Astrocyte (in vitro differentiated cells and primary cell): ENCODE measurements around the gene FER1L5. TPM values are rescaled to one million over a fixed set of nuclear protein-coding genes. Genes with fewer than 3 reads are reported as not detected.

Source experiments
- DNase-seq: peaks from one replicate; pipeline ENCODE4 v3.0.0-alpha.2; 2010; ENCODE audit warnings: low read depth
- FAIRE-seq: peaks from 2 replicates; lab custom pipeline; 2011; peaks lifted over from hg19 to GRCh38; lab: Jason Lieb, UNC
- H2AFZ ChIP-seq: 2 replicates; pipeline ENCODE4 v1.6.0; 2012; ENCODE audit warnings: low read depth, low read length, inconsistent platforms
- H3K27ac ChIP-seq: 2 replicates; pipeline ENCODE4 v1.5.1; 2011; ENCODE audit warnings: low read depth, low read length, inconsistent platforms
- H3K27me3 ChIP-seq: 2 replicates; pipeline ENCODE4 v1.6.0; 2011; ENCODE audit warnings: low read length, inconsistent platforms; ENCODE audit not compliant: insufficient read depth
- H3K36me3 ChIP-seq: 2 replicates; pipeline ENCODE4 v1.5.1; 2011; ENCODE audit warnings: low read length, inconsistent platforms; ENCODE audit not compliant: insufficient read depth
- H3K4me1 ChIP-seq: 2 replicates; pipeline ENCODE4 v1.5.1; 2011; ENCODE audit warnings: low read length, inconsistent platforms; ENCODE audit not compliant: insufficient read depth
- H3K4me2 ChIP-seq: 2 replicates; pipeline ENCODE4 v1.6.0; 2012; ENCODE audit warnings: low read length, inconsistent platforms
- H3K4me3 ChIP-seq: 2 replicates; pipeline ENCODE4 v1.5.1; 2011; ENCODE audit warnings: low read depth, mild to moderate bottlenecking, low read length, inconsistent platforms; ENCODE audit not compliant: insufficient read depth
- H3K79me2 ChIP-seq: 2 replicates; pipeline ENCODE4 v1.6.0; 2012; ENCODE audit warnings: mild to moderate bottlenecking, low read length, inconsistent platforms; ENCODE audit not compliant: insufficient read depth
- H3K9ac ChIP-seq: 2 replicates; pipeline ENCODE4 v1.6.0; 2012; ENCODE audit warnings: mild to moderate bottlenecking, low read length, inconsistent platforms
- H3K9me3 ChIP-seq: 2 replicates; pipeline ENCODE4 v1.5.1; 2012; ENCODE audit warnings: low read depth, mild to moderate bottlenecking, low read length, inconsistent platforms; ENCODE audit not compliant: insufficient read depth
- H4K20me1 ChIP-seq: 2 replicates; pipeline ENCODE4 v1.6.0; 2012; ENCODE audit warnings: low read length, inconsistent platforms; ENCODE audit not compliant: insufficient read depth
- H3K27ac Mint-ChIP-seq: one replicate; pipeline ENCODE4 v1.8.0; 2021; ENCODE audit warnings: mild to moderate bottlenecking, mixed read lengths; ENCODE audit not compliant: unreplicated experiment
- H3K27me3 Mint-ChIP-seq: one replicate; pipeline ENCODE4 v1.8.0; 2021; ENCODE audit warnings: low read depth, mixed read lengths; ENCODE audit not compliant: unreplicated experiment
- H3K36me3 Mint-ChIP-seq: one replicate; pipeline ENCODE4 v1.8.0; 2021; ENCODE audit warnings: low read depth, mixed read lengths; ENCODE audit not compliant: unreplicated experiment
- H3K4me1 Mint-ChIP-seq: one replicate; pipeline ENCODE4 v1.8.0; 2021; ENCODE audit warnings: low read depth, mixed read lengths; ENCODE audit not compliant: unreplicated experiment
- H3K4me3 Mint-ChIP-seq: one replicate; pipeline ENCODE4 v1.8.0; 2021; ENCODE audit warnings: mild to moderate bottlenecking, moderate library complexity, mixed read lengths; ENCODE audit not compliant: unreplicated experiment
- H3K9me3 Mint-ChIP-seq: one replicate; pipeline ENCODE4 v1.8.0; 2021; ENCODE audit warnings: mild to moderate bottlenecking, mixed read lengths; ENCODE audit not compliant: unreplicated experiment
- EZH2 ChIP-seq: IDR thresholded peaks from 2 replicates; pipeline ENCODE4 v1.6.1; 2012; ENCODE audit warnings: mild to moderate bottlenecking, low read length, inconsistent platforms; ENCODE audit not compliant: insufficient read depth
- total RNA-seq: library from RNA; stranded (reverse); gene quantifications from 2 replicates; pipeline ENCODE4 v1.2.1, GENCODE V29; 2021
- TF ChIP-seq, protein P1 (sequence below): IDR thresholded peaks from 2 replicates; pipeline ENCODE4 v1.5.1; 2011; ENCODE audit warnings: low read depth, mild to moderate bottlenecking, inconsistent platforms, low read length, moderate library complexity; ENCODE audit not compliant: insufficient read depth

The FER1L5 gene
- total RNA-seq, 1 donor from 2014 or later = 0.16 TPM

DNA sequence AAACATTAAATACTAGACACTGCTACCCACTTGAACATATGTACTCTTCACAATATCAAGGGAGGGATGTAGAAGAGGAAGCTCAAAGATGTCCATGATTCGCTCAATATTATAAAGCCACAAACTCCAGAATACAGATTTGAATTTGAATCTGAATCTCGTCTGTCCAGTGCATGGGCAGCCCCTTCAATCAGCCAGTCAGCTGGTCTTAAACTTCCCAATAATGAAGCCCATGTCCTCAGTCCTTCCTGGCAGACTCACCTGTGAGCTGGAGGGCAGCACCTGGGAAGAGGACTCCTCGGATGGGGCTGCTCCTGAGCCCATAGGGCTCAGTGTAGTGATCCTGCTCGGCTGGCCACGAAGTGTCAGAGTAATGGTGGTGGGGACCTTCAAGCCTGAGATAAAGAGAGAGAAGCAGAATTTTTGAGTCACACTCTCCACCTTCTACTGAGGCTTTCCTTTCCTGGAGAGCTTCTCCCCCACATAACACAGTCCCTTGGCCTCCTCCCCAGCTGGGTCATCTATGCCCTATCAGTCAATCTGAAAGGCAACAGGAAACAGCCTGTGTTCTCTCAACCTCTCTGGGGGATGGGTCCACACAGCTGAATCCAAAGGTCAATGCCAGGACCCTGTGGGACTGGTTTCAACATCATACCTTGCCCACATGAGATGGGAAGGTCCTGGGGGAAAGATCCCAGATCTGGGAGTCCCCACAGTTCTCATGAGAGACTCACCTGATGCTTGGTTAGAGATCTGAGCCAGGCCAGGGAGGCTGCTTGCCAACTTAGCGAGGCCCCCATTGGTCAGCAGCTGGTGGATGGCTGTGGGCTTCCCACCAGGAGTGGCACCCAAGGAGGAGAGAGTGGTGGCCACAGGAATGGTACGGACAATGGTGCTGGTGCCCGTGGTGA is 40.9 kb upstream of the FER1L5 start:
- H3K9me3 ChIP-seq = no peaks in the 10 kb centered on the region
- peaks cover 33% of the 10 kb centered on the region for H3K36me3 Mint-ChIP-seq
- H3K36me3 ChIP-seq = peaks cover 73% of the 10 kb centered on the region
- no peaks in the 10 kb centered on the region for H3K27me3 Mint-ChIP-seq
- H3K27ac Mint-ChIP-seq = no peak overlapping the region
- no peak overlapping the region for H2AFZ ChIP-seq
- no peak overlapping the region for H3K4me3 ChIP-seq
- H3K9me3 Mint-ChIP-seq = no peaks in the 10 kb centered on the region
- no peak overlapping the region for H3K27ac ChIP-seq
- FAIRE-seq (no peak), DNase-seq (no peak)
- no peaks in the 10 kb centered on the region for H3K4me1 ChIP-seq
- H3K4me2 ChIP-seq = no peak overlapping the region
- no peak for TF ChIP-seq EZH2
- TF ChIP-seq, protein P1, sequence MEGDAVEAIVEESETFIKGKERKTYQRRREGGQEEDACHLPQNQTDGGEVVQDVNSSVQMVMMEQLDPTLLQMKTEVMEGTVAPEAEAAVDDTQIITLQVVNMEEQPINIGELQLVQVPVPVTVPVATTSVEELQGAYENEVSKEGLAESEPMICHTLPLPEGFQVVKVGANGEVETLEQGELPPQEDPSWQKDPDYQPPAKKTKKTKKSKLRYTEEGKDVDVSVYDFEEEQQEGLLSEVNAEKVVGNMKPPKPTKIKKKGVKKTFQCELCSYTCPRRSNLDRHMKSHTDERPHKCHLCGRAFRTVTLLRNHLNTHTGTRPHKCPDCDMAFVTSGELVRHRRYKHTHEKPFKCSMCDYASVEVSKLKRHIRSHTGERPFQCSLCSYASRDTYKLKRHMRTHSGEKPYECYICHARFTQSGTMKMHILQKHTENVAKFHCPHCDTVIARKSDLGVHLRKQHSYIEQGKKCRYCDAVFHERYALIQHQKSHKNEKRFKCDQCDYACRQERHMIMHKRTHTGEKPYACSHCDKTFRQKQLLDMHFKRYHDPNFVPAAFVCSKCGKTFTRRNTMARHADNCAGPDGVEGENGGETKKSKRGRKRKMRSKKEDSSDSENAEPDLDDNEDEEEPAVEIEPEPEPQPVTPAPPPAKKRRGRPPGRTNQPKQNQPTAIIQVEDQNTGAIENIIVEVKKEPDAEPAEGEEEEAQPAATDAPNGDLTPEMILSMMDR = no peak
- H3K27me3 ChIP-seq = no peaks in the 10 kb centered on the region
- no peak overlapping the region for H3K9ac ChIP-seq
- H4K20me1 ChIP-seq = peaks cover 19% of the 10 kb centered on the region
- no peaks in the 10 kb centered on the region for H3K79me2 ChIP-seq
- peaks cover 2% of the 10 kb centered on the region for H3K4me1 Mint-ChIP-seq
- H3K4me3 Mint-ChIP-seq = no peak overlapping the region

DNA sequence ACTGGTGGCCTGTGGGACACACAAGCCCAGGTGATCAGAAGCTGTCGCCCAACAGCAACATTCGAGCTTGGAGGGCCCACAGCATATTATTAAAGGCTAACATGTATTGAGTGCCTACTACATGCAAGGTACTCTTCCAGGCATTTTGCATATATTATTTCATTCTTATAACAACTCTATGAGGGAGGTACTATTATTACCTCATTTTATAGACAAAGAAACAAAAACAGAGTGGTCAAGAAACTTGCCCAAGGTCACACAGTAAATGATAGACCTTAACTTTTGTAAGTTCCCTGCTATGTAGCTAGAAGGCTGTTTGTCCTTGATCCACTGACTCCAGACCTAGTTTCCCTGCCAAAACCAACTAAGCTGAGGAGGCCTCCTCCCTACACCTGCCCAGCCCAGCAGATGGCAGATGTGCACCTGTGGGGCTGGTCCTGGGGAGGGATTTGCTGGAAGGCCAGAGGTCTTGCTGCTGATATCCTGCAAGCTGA is 40.2 kb upstream of the FER1L5 start:
- H3K36me3 ChIP-seq = peaks cover 75% of the 10 kb centered on the region
- peaks cover 2% of the 10 kb centered on the region for H3K4me1 Mint-ChIP-seq

More for the DNA sequence above, 40.2 kb upstream of the FER1L5 start:
- TF ChIP-seq, protein P1 = no peak
- no peak for TF ChIP-seq EZH2
- H3K9me3 Mint-ChIP-seq = no peaks in the 10 kb centered on the region
- Histone ChIP-seq H3K9me3 (no peaks in the 10 kb centered on the region), H3K79me2 (no peaks in the 10 kb centered on the region), H3K27ac (no peak overlapping the region), H3K9ac (no peak overlapping the region), H4K20me1 (peaks cover 25% of the 10 kb centered on the region), H3K4me3 (no peak overlapping the region), H3K27me3 (no peaks in the 10 kb centered on the region), H3K4me2 (no peak overlapping the region), H3K4me1 (no peaks in the 10 kb centered on the region), H2AFZ (no peak overlapping the region)
- H3K27me3 Mint-ChIP-seq = no peaks in the 10 kb centered on the region
- no peak overlapping the region for H3K27ac Mint-ChIP-seq
- no peak for FAIRE-seq
- peaks cover 35% of the 10 kb centered on the region for H3K36me3 Mint-ChIP-seq
- no peak for DNase-seq
- no peak overlapping the region for H3K4me3 Mint-ChIP-seq
